ENCODE data around the gene MRPS15. TPM values are rescaled to one million over a fixed set of nuclear protein-coding genes. Genes with fewer than 3 reads are reported as not detected.

The MRPS15 gene
- total RNA-seq, 1 donor from 2014 or later: 30.4 TPM

DNA sequence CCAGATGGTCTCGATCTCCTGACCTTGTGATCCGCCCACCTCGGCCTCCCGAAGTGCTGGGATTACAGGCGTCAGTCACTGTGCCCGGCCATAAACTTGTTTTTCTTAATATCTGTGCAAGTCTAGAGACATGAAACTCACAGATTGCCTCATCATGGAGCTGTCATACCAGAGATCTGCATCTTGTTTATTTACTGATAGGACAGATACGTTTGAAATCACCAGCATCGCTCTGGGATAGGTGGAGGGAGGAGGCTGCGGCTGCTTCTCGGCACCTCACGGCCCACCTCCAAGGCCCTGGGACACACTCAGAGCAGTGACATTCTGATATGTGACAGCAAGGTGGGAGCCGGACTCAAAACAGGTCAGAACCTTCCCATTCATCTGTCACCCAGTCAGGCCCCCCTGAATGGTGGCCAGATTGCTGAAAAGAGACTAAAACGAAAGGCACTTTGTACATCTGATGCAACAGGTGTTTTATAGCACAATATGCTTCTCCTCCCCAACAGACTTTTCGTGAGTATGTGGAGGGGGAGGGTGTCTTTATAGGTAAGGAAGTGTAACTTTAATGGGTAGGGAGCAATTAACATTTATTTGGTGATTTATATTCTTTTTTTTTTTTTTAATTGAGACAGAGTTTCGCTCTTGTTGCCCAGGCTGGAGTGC lies 48.4 kb downstream of the MRPS15 start:
- no peak overlapping the region for H3K27ac ChIP-seq
- H3K4me1 ChIP-seq: no peaks in the 10 kb centered on the region
- intact Hi-C loops (cut with DNase I): no loop called here
- peaks cover 0 to 4% of the 10 kb centered on the region in 2 donors for H3K36me3 ChIP-seq
- H3K27me3 ChIP-seq: no peaks in the 10 kb centered on the region
- TF ChIP-seq, protein P1, sequence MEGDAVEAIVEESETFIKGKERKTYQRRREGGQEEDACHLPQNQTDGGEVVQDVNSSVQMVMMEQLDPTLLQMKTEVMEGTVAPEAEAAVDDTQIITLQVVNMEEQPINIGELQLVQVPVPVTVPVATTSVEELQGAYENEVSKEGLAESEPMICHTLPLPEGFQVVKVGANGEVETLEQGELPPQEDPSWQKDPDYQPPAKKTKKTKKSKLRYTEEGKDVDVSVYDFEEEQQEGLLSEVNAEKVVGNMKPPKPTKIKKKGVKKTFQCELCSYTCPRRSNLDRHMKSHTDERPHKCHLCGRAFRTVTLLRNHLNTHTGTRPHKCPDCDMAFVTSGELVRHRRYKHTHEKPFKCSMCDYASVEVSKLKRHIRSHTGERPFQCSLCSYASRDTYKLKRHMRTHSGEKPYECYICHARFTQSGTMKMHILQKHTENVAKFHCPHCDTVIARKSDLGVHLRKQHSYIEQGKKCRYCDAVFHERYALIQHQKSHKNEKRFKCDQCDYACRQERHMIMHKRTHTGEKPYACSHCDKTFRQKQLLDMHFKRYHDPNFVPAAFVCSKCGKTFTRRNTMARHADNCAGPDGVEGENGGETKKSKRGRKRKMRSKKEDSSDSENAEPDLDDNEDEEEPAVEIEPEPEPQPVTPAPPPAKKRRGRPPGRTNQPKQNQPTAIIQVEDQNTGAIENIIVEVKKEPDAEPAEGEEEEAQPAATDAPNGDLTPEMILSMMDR (IDR thresholded peaks at IDR 0.05): no peak
- no peak overlapping the region for H3K4me3 ChIP-seq
- H3K9me3 ChIP-seq: no peaks in the 10 kb centered on the region
- DNase-seq (ENCODE audit: low spot score in 2 of 2): no peak

DNA sequence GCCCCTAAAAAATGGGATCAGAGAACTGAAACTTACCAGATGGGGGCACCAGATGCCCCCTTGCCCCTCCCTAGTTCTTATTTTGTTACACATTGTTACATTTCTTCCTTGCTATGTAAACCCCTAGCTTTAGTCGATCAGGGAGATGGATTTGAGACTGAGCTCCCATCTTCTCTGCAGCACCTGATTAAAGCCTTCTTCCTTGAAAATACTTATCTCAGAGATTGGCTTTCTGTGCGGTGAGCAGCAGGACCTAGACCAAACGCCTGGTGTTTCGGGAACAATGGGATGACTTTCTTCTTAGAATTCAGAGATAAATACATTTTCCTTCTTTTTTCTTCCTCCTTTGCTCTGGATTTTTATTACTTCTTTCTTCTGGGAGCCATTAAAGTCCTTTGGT lies 49.8 kb downstream of the MRPS15 start:
- TF ChIP-seq, protein P1 (IDR thresholded peaks at IDR 0.05): no peak
- Histone ChIP-seq H3K4me1 (no peaks in the 10 kb centered on the region), H3K4me3 (no peak overlapping the region), H3K36me3 (peaks cover 0 to 4% of the 10 kb centered on the region in 2 donors), H3K9me3 (no peaks in the 10 kb centered on the region), H3K27ac (no peak overlapping the region), H3K27me3 (no peaks in the 10 kb centered on the region)
- DNase-seq (ENCODE audit: low spot score in 2 of 2): no peak
- intact Hi-C loops (cut with DNase I): no loop called here

DNA sequence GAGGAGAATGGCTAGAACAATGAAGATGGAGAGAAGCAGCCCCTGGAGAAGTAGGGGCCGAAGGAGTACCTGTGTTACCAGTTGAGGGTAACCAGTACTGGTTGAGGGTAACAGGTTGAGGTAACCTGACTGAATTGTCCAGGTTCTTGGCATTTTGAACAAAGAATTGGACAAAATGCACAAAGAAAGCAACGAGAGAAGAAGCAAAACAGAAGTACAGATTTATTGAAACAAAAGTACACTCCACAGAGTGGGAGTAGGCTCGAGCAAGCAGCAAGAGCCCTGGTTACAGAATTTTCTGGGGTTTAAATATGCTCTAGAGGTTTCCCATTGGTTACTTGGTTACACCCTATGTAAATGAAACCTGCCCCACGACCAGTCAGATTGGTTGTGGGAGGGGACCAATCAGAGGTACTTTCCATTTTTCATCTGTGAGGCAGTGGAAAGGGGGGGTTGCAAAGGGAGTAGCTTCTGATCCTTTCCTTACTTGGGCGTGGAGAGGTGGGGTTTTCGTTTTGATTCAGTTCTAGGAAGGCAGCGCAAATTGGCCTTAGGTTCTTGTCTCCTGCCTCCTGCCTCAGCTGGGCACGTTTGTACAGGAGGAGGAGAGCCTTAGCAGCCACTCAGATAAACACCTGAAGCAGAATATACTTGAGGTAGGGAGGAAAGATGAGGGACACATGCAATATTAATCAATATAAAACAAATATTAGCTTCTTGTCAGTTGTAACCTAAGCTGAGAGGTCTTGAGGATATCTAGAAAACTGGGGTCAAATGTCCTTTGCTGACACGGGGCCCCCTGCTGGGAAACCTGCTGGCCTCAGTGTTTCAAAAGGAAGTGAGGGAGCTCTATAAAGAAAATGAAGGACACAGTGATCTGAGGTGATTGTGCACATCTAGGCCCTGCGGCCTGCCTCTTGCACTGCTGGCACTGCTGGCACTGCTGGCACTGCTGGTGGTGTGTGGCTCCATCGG lies 52.2 kb downstream of the MRPS15 start:
- Histone ChIP-seq H3K36me3 (no peaks in the 10 kb centered on the region), H3K27me3 (no peaks in the 10 kb centered on the region), H3K4me1 (no peaks in the 10 kb centered on the region), H3K4me3 (no peak overlapping the region), H3K27ac (no peak overlapping the region), H3K9me3 (no peaks in the 10 kb centered on the region)
- TF ChIP-seq, protein P1 (IDR thresholded peaks at IDR 0.05): no peak
- no peak for DNase-seq (ENCODE audit: low spot score in 2 of 2)
- intact Hi-C loops (cut with DNase I): no loop called here

DNA sequence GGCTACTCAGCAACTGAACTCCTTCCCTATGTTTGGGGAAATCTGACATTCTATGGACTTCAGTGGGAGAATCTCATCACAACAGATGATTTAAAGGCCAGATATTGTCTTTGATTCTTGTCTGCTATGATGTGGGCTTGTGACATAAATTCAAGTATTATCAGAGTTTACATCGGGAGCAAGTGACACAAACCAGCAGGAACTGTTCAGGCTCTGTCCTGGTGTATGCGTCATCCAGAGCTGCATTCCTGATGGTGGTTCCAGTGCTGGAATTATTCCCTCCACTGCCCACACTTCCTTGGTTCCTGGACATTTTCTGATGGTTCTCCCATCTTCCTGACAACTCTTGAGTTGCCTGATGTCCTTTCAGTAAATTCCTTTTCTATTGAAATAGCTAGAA lies 55.7 kb downstream of the MRPS15 start:
- no peak for DNase-seq (ENCODE audit: low spot score in 2 of 2)
- Histone ChIP-seq H3K27me3 (no peaks in the 10 kb centered on the region), H3K9me3 (no peaks in the 10 kb centered on the region), H3K4me3 (no peak overlapping the region), H3K36me3 (no peaks in the 10 kb centered on the region), H3K4me1 (no peaks in the 10 kb centered on the region), H3K27ac (no peak overlapping the region)
- intact Hi-C loops (cut with DNase I): no loop called here
- TF ChIP-seq, protein P1 (IDR thresholded peaks at IDR 0.05): no peak

DNA sequence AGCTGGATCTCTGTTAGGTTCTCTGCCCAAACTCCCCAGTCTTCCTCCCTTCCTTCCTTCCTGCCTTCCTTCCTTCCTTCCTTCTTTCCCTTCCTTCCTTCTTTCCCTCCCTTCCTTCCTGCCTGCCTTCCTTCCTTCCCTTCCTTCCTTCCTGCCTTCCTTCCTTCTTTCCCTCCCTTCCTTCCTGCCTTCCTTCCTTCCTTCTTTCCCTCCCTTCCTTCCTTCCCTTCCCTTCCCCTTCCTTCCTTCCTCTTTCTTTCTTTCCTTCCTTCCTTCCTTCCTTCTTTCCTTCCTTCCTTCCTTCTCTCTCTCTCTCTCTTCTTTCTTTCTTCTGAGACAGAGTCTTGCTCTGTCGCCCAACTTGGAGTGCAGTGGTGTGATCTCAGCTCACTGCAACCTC lies 57.7 kb downstream of the MRPS15 start:
- no peak overlapping the region for H3K27ac ChIP-seq
- DNase-seq (ENCODE audit: low spot score in 2 of 2): no peak
- no peaks in the 10 kb centered on the region for H3K27me3 ChIP-seq
- no peak overlapping the region for H3K4me3 ChIP-seq
- TF ChIP-seq, protein P1 (IDR thresholded peaks at IDR 0.05): no peak
- no peaks in the 10 kb centered on the region for H3K36me3 ChIP-seq
- no peaks in the 10 kb centered on the region for H3K9me3 ChIP-seq
- H3K4me1 ChIP-seq: no peaks in the 10 kb centered on the region
- intact Hi-C loops (cut with DNase I): no loop called here

Other genes starting within 250 kb of the MRPS15 start
- gene THRAP3, start 239.9 kb downstream of the MRPS15 start, total RNA-seq: 39.5 TPM
- 1.3 TPM for gene SH3D21, start 158.0 kb downstream of the MRPS15 start, total RNA-seq
- gene EVA1B, start 140.7 kb downstream of the MRPS15 start, total RNA-seq: 251 TPM
- gene STK40, start 78.5 kb downstream of the MRPS15 start, total RNA-seq: 77.0 TPM
- 9.8 TPM for gene LSM10, start 66.5 kb downstream of the MRPS15 start, total RNA-seq
- gene OSCP1, start 13.9 kb downstream of the MRPS15 start, total RNA-seq: 10.6 TPM
- 3.1 TPM for gene CSF3R, start 18.5 kb upstream of the MRPS15 start, total RNA-seq

Data from ascending aorta (tissue), 2 donors.